Measurements from ENCODE around the gene GNG7.
A peak's percentile ranks its signal among the peaks of the same experiment; 100 is the strongest.
"Not testable (repeated sequence)": the region's sequence is repeated elsewhere in the genome, so short reads cannot be mapped to it uniquely, and the experiment has no call there.

GNG7 gene

GRCh38 chr19:2478756-2479555, 223.5 kb downstream of the GNG7 start:
- no peak for DNase-seq

DNA sequence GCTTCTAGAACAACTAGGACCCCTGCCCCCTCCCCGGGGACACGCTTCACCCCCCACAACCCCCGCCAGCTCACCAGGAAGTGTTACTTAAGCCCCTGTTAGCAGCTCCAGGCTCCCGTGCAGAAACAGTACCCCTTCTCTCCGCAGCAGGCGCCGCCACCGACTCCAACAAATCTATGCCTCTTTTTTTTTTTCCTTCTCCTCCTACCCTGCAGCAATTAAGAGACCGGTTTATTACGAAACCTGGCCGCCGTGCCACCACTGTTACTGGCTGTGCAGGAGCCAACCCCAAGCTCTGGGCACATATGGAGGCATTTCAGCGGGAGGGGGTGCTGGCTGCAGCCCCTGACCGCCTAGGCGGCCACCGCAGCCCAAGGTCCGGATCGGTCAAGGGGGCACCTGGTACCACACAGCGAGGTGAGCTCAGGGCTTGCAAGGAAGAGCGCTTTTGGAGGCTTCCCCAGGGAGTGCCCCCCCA, 224.2 kb downstream of the GNG7 start:
- no peak for DNase-seq

DNA sequence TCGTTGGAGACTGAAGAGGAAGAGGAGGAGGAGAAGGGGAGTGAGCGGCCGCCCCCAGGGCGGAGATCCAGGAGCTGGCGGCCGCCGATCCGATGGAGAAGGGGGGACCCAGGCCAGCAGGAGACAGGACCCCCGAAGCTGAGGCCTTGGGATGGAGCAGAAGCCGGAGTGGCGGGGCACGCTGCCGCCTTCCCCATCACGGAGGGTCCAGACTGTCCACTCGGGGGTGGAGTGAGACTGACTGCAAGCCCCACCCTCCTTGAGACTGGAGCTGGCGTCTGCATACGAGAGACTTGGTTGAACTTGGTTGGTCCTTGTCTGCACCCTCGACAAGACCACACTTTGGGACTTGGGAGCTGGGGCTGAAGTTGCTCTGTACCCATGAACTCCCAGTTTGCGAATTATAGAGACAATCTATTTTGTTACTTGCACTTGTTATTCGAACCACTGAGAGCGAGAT, 224.7 kb downstream of the GNG7 start:
- no peak for DNase-seq

GRCh38 chr19:2477141-2477710, 225.3 kb downstream of the GNG7 start:
- DNase-seq, result no peak

DNA sequence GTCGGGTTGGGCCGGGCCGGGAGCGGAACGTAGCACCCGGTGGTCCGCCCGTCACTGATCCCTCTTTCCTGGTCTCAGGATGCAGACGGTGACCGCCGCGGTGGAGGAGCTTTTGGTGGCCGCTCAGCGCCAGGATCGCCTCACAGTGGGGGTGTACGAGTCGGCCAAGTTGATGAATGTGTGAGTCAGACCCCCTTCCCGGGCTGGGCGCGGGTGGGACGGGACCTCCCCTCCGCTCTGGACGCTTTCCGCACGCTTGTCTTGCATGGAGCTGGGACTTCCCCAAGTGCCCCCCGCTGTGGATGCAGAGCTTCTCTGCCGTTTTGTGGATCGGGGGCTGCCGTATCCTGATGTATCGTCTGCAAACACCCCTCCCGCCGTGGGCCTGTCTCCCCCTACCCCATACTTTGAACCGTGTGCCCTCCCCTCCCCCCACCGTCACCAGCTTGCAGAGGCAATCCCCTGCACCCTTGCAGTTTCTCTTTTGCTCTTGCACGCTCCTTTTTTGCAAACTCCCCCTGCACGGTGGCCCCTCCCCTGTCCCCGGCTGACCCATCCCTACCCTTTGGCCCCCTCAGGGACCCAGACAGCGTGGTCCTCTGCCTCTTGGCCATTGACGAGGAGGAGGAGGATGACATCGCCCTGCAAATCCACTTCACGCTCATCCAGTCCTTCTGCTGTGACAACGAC, 225.9 kb downstream of the GNG7 start:
- no peak for DNase-seq

DNA sequence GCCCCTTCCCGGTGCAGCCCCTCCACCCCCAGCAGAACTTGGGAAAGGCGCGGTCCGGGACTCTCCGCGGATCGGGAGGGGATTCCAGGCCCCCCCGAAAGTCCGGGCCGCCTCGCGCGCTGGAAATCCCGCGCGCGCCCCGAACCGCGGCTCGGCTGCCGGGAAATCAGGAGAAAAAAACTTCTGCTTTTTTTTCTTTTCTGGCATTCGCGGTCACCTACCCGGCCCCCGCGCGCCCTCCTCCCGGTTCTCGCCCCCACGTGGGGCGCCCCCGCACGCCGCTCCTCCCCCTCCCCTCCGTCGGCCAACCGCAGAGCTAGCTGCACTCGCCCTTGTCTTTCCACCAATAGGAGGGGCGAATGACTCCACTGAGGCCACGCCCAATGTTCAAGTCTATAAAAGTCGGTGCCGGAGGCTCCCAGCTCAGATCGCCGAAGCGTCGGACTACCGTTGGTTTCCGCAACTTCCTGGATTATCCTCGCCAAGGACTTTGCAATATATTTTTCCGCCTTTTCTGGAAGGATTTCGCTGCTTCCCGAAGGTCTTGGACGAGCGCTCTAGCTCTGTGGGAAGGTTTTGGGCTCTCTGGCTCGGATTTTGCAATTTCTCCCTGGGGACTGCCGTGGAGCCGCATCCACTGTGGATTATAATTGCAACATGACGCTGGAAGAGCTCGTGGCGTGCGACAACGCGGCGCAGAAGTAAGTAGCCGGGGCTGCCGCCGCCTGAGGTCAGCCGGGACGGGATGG, 226.6 kb downstream of the GNG7 start, which contains the start of gene GADD45B:
Gene GADD45B, plus strand, starts transcription at position 426 of the 749 bp plus-strand sequence. Its CDS starts 232 bp downstream, at position 658.
- peak; percentile 89 for DNase-seq

DNA sequence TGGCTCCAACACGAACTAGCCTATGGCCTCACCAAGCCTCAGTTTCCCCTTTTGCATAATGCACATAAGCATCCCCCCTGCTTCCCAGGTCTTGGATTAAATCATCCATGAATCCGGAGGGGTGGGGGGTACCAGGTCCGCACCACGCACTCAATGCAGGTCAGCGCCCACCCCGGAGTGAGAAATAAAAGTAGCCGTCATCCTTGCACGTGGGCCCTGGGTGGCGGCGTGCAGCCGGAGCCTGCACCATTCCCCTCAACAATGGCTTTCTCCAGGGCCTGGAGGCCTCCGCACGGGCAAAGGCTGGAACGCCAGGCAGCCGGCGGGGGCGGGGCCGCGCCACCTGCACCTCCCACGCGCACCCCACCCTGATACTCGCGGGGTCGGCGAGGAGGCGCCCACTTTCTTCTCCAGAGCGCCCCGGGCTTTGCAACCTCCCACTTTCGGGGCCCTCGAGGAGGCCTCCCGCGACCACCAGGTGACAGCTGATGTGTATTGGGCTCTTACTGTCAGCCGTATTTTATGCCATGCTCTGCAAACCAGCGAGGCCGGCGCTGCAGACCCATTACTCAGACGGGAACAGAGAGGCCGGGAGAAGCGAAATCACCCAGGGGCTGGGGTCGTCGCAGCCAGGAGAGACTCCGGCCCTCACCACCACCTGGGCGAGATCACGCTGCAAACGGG, 227.3 kb downstream of the GNG7 start:
- no peak for DNase-seq

GRCh38 chr19:2474232-2475017, 228.1 kb downstream of the GNG7 start:
- DNase-seq, result peak; percentile 52 to 71

- not testable (repeated sequence) for DNase-seq
These were observed 232.6 kb downstream of the GNG7 start for GRCh38 chr19:2469915-2470200.

DNA sequence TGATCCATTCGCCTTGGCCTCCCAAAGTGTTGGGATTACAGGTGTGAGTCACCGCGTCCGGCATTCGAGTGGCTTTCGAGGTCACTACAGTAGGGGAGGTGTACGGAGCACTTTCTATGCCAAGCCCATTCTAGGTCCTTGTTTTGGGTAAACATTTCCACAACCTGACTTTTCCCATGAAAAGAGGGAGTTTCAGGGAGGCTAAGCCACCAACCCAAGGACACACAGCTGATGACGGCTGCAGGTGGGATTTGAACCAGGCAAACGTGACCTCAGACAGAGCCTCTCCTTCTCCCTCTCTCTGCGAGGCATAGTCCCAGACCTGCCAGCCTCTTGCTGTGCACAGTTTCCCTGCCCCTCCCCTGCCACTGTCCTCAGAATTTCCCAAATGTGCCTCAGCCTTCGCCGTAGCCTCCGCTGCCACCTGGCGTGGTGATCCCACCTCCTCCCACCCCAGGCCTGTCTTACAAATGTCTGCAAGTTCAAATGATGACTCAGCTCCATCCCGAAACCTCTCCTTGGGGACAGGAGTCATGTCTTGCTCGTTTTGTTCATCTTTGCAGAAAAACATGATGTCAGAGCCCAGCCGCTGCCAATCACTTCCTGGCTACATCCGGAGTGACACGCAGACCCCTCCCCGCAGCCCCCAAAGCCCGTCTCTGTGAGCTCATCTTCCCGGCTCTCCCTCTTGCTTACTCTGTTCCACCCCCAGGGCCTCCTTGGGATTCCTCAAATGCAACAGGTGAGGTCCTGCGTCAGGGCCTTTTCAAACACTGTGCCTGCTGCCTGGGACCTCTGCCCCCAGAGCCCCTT, 233.2 kb downstream of the GNG7 start:
- no peak for DNase-seq

- no peak for DNase-seq
These were observed 233.9 kb downstream of the GNG7 start for GRCh38 chr19:2468596-2468995.

- no peak for DNase-seq
These were observed 238.1 kb downstream of the GNG7 start for GRCh38 chr19:2464389-2464788.

GRCh38 chr19:2463694-2464093, 238.8 kb downstream of the GNG7 start:
- DNase-seq, result not testable (repeated sequence)

DNA sequence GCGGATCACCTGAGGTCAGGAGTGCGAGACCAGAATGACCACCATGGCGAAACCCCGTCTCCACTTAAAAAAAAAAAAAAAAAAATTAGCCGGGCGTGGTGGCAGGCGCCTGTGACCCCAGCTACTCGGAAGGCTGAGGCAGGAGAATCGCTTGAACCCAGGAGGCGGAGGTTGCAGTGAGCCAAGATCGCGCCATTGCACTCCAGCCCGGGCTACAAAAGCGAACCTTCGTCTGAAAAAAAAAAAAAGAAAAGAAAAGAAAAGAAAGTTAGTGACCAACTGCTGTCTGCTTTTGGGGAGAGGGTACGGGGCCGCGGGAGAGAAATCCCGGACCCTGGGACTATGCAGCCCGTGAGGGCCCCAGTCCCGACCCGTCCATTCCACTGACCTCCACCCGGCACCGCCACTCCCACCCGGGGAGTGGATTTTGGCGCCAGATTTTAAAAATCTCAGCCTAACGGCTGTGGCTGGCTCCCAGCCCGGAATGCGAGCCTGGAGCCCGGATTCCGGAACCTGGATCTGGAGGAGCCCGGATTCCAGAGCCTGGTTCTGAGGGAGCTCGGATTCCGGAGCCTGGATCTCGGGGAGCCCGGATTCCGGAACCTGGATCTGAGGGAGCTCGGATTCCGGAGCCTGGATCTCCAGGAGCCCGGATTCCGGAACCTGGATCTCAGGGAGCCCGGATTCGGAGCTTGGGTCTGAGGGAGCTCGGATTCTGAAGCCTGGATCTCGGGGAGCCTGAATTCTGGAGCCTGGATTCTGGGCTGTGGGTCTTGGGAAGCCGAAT, 239.7 kb downstream of the GNG7 start:
- no peak for DNase-seq

DNA sequence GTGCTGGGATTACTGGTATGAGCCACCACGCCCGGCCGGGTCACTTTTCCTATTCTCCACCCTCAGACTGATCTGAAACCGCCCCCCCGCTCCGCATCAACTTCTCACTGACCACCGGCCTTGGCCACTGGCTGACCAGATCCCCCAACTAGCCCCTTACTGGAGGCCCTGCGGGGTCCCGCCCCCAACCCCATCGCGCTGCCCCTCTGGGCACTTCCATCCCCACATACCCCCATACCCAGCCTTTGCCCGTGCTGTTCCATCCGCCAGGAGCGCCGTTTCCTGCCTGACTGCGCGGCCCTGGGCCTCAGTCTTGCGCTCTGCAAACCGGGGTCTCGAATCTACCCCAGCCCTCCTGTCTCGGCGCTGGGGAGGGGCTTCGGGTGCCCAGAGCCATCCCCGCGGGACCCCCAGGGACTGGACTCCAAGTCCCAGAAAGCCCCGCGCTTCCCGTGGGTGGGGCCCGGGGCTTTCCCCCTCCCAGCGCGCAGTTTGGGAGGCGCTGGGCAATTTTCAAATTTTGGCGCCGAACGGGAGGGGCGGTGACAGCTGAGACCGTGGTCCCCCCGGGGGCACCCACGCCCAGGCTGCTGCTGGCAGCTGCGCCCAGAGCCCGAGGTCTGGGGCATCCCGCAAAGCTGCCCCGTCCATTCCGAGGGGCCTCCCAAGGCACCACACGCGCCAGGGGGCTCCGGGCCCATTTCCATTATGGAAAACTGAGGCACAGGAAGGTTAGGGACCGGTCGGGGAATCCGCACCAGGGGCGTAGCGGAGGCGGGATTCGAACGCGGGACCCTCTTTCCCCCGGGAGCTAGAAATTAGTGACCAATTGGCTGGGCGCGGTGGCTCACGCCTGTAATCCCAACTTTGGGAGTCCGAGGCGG, 240.5 kb downstream of the GNG7 start:
- no peak for DNase-seq
